Measurements from ENCODE around the gene CEPT1.

Gene CEPT1

GRCh38 chr1:111225717-111226400 lies 85.8 kb downstream of the CEPT1 start:
- H3K36me3 ChIP-seq (replicated peaks), result no peaks in the 10 kb centered on the region
- in situ Hi-C loops (cut with HindIII; ENCODE audit: low pct_ligation_motif_present, low sequenced_read_pairs), result no loop called here
- H3K27ac ChIP-seq, result no peak overlapping the region
- H3K4me3 ChIP-seq (ENCODE audit: low read depth, low read length), result no peak overlapping the region
- no peaks in the 10 kb centered on the region for H3K27me3 ChIP-seq (replicated peaks)
- TF ChIP-seq CTCF (IDR thresholded peaks at IDR 0.05; ENCODE audit: low read depth, low read length, missing control alignments), result no peak
- no peak for DNase-seq

GRCh38 chr1:111227434-111227833 lies 87.4 kb downstream of the CEPT1 start, which contains the start of gene CHI3L2:
Gene CHI3L2, plus strand, starts transcription at chr1:111227713. Its CDS starts 17 bp downstream, at chr1:111227730.
- no peak within 1 kb of the TSS for H3K4me3 ChIP-seq (ENCODE audit: low read depth, low read length)
- in situ Hi-C loops (cut with HindIII; ENCODE audit: low pct_ligation_motif_present, low sequenced_read_pairs), result no loop called here
- no peaks in the 10 kb centered on the region for H3K27me3 ChIP-seq (replicated peaks)
- no peak for TF ChIP-seq CTCF (IDR thresholded peaks at IDR 0.05; ENCODE audit: low read depth, low read length, missing control alignments)
- DNase-seq, result no peak
- H3K36me3 ChIP-seq (replicated peaks), result no peaks in the 10 kb centered on the region
- peak within 1 kb of the TSS; percentile 60 for H3K27ac ChIP-seq

GRCh38 chr1:111227851-111228747 lies 88.1 kb downstream of the CEPT1 start:
- no peak for TF ChIP-seq CTCF (IDR thresholded peaks at IDR 0.05; ENCODE audit: low read depth, low read length, missing control alignments)
- H3K27me3 ChIP-seq (replicated peaks), result no peaks in the 10 kb centered on the region
- DNase-seq, result peak; percentile 84
- H3K4me3 ChIP-seq (ENCODE audit: low read depth, low read length), result no peak overlapping the region
- H3K36me3 ChIP-seq (replicated peaks), result no peaks in the 10 kb centered on the region
- in situ Hi-C loops (cut with HindIII; ENCODE audit: low pct_ligation_motif_present, low sequenced_read_pairs), result no loop called here
- H3K27ac ChIP-seq, result peak overlapping the region; percentile 60

GRCh38 chr1:111228748-111229126 lies 88.7 kb downstream of the CEPT1 start:
- Histone ChIP-seq H3K4me3 (ENCODE audit: low read depth, low read length) (no peak overlapping the region), H3K36me3 (replicated peaks) (no peaks in the 10 kb centered on the region), H3K27ac (peak overlapping the region; percentile 60), H3K27me3 (replicated peaks) (no peaks in the 10 kb centered on the region)
- TF ChIP-seq CTCF (IDR thresholded peaks at IDR 0.05; ENCODE audit: low read depth, low read length, missing control alignments), result no peak
- in situ Hi-C loops (cut with HindIII; ENCODE audit: low pct_ligation_motif_present, low sequenced_read_pairs), result no loop called here
- DNase-seq, result no peak

GRCh38 chr1:111232134-111232533 lies 92.1 kb downstream of the CEPT1 start:
- no peak for DNase-seq
- H3K36me3 ChIP-seq (replicated peaks), result no peaks in the 10 kb centered on the region
- no peak overlapping the region for H3K4me3 ChIP-seq (ENCODE audit: low read depth, low read length)
- no peak overlapping the region for H3K27ac ChIP-seq
- no peaks in the 10 kb centered on the region for H3K27me3 ChIP-seq (replicated peaks)
- in situ Hi-C loops (cut with HindIII; ENCODE audit: low pct_ligation_motif_present, low sequenced_read_pairs), result no loop called here
- TF ChIP-seq CTCF (IDR thresholded peaks at IDR 0.05; ENCODE audit: low read depth, low read length, missing control alignments), result no peak

All from brain microvascular endothelial cell (primary cell).